HG02870 (cell line): ENCODE data around the gene RPL5.

Experiments used
- ATAC-seq: cut with Tn5 transposase; IDR thresholded peaks from one replicate; pipeline ENCODE4 v1.9.1; 2021; ENCODE audit warnings: mild to moderate bottlenecking, moderate library complexity; ENCODE audit not compliant: unreplicated experiment

RPL5 gene

GRCh38 chr1:92817986-92818764 lies 13.7 kb upstream of the RPL5 start:
- no peak for ATAC-seq

DNA sequence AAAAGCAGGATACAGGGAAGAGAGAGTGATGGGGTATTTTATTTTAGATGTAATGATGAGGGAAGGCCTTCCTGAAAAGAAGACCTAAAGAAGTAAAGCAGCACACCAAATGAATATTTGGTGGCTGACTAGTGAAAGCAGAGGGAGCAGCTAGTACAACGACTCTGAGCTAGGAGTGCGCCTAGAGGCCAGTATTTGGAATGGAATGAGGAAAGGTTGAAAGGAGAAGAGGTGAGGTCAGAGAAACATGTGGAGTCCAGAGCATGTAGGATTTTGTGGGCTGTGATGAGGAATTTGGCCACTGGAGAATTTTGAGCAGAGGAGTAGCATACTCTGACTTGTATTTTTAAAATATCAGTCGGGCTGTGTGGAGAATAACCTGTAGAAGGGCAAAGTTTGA lies 11.8 kb upstream of the RPL5 start:
- ATAC-seq: no peak

DNA sequence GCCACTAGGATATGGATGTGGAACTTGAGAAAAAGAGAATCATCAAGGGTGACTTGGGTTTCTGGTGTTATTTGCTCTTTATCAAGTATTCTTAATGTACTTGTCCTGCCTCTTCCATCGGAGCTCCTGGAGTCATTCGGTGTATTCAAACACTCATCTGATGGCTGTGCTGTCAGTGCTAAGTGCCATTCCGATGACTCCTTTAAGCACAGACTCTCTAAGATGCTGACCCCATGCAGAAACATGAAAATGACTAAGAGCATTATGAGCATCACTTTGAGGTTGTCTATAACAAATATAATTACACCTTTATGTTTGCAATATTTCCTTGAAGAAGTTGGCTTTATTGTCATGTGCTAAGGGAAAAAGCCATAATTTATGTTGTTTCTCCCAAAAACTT lies 11.3 kb upstream of the RPL5 start:
- no peak for ATAC-seq

- ATAC-seq: no peak
These were observed 9.0 kb upstream of the RPL5 start for GRCh38 chr1:92822879-92823278.

DNA sequence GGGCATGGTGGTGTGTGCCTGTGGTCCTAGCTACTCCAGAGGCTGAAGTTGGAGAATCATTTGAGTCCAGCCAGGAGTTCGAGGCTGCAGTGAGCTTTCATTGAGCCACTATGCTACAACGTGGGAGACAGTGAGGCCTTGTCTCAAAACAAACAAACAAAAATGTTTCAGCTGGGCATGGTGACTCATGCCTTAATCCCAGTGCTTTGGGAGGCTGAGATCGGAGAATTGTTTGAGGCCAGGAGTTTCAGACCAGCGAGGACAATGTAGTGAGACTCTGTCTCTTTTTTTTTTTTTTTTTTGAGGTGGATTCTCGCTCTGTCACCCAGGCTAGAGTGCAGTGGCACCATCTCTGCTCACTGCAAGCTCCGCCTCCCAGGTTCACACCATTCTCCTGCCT lies 5.0 kb upstream of the RPL5 start:
- no peak for ATAC-seq

GRCh38 chr1:92831368-92831761 lies 475 bp upstream of the RPL5 start:
- ATAC-seq: no peak

GRCh38 chr1:92832537-92833114 lies 786 bp downstream of the RPL5 start:
- no peak for ATAC-seq

- no peak for ATAC-seq
These were observed 2.0 kb downstream of the RPL5 start for GRCh38 chr1:92833840-92834239.

- no peak for ATAC-seq
These were observed 2.8 kb downstream of the RPL5 start for GRCh38 chr1:92834617-92835016.

- ATAC-seq: no peak
These were observed 5.2 kb downstream of the RPL5 start for GRCh38 chr1:92837062-92837461.

GRCh38 chr1:92838519-92838918 lies 6.7 kb downstream of the RPL5 start:
- ATAC-seq: no peak

DNA sequence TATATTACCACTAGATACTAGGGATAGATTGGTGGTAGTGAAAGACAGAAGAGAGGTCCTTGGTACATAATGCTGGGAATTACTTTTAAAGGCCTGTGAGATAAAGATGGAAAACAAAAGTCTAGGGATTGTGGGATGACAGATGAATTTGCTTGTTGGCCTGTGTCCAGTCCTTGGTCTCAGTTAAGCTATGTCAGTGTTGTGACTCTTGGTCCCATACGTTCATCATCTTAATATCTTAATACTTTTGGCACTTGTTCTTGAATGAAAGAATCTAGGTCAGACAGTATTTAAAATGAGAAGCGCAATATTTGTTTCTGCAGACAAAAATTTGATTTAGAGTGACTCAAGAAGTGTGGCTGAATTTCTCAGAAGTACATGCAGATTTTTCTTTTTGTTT lies 7.6 kb downstream of the RPL5 start:
- ATAC-seq: no peak

- no peak for ATAC-seq
These were observed 8.8 kb downstream of the RPL5 start for GRCh38 chr1:92840600-92840999.

- ATAC-seq: no peak
These were observed 10.5 kb downstream of the RPL5 start for GRCh38 chr1:92842082-92843045.

- no peak for ATAC-seq
These were observed 11.2 kb downstream of the RPL5 start for GRCh38 chr1:92843046-92843423.

DNA sequence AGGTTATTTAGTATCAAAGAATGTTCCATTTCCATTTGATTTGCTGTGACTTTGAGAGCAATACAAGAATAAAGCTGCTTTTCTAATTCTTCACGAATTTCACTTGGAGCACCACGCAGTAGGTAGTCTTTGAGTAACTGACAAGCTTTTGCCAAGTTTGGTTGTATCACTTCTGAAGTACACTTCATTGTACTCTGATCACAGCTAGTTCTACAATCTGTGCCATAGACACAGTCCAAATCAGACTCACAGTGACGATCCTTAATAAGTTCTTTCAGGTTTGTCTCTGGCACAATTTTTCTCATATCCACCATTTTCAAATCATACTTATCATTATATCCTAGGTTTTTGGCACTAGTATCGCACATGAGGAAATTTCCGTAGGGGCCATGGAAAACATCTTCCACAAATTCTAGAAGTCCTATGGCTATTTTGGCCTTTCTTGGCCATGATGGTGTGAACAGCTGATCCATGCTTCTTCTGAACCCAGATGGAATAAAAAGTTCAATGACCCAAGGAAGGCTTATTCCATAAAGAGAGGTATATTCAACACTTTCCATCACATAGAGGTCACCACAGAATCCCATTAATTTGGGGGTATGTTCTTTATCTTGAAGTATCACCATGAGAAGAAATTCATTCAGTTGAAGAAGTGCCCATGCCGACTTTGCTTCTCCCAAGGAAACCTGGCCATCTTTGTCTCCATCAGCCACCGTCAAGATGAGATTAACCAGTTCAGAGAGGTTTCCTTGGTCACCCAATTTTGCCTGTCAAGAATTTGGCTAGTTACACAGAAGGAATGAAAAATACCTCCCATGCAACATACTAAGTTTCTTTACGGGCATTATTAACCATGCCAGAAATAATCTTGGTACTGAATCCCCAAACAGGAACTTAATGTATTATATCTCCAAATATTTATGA lies 11.9 kb downstream of the RPL5 start:
- ATAC-seq: no peak

DNA sequence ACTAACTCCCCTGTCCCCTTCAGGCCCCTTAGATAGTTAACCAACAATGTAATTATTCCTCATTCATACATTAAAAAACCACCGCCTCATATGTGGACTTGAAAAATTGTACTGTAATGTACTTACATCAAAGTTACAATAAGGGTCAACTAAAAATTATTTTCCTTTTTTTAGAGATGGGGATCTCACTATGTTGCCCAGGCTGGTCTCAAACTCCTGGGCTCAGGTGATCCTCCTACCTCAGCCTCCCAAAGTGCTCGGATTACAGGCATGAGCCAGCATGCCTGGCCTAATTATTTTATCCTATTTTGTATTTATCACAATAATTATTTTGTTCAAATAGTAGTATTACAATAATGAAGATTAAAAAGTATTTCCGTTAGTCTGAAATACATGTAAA lies 12.6 kb downstream of the RPL5 start:
- no peak for ATAC-seq

- no peak for ATAC-seq
These were observed 14.1 kb downstream of the RPL5 start for GRCh38 chr1:92845908-92846307.

GRCh38 chr1:92848201-92848600 lies 16.4 kb downstream of the RPL5 start:
- ATAC-seq: no peak

DNA sequence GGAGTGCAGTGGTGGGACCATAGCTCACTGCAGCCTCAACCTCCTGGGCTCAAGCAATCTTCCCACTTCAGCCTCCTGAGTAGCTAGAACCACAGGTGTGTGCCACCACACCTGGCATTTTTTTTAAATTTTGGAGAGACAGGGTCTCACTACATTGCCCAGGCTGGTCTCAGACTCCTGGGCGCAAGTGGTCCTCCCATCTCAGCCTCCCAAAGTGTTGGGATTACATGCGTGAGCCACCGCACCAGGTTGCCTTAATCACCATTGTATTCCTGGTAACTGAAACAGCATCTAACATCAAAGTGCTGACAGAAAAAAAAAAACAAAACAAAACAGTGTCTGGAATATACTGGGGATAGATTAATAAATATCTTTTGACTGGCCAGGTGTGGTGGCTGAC lies 18.2 kb downstream of the RPL5 start:
- ATAC-seq: no peak

GRCh38 chr1:92851729-92852128 lies 19.9 kb downstream of the RPL5 start:
- no peak for ATAC-seq
